DND-41 (cell line): ENCODE data around the gene LCN15.

ENCODE experiments used
- EZH2 ChIP-seq: IDR thresholded peaks from 3 replicates; pipeline ENCODE4 v1.6.1; 2012; ENCODE audit warnings: borderline replicate concordance, low read depth, mild to moderate bottlenecking, moderate library complexity, low read length, inconsistent platforms; ENCODE audit not compliant: severe bottlenecking
- TF ChIP-seq, protein P1 (sequence below): IDR thresholded peaks from 2 replicates; pipeline ENCODE4 v1.5.1; 2012; ENCODE audit warnings: borderline replicate concordance, low read length, moderate library complexity, mild to moderate bottlenecking; ENCODE audit not compliant: poor library complexity, severe bottlenecking; ENCODE audit errors: extremely low read depth

DNA sequence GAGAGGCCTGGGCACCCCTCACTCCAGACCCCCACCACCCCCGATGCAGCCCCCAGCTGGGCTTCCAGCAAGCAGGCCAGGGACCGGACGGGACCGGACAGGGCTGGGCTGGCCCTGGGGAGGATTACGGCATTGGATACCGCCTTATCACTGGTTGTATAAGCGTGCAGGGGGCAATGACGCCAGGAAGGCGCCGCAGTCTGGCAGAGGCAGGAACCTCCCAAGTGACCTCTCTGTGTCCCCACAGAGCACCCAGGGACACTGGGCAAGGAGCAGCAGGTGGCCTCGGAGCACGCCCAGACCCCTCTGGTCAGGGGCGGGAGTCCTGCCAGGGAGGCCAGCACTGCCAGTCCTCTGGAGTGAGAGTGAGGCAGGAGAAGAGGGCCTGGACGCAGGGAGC is 723 bp upstream of the LCN15 start:
- TF ChIP-seq, protein P1, sequence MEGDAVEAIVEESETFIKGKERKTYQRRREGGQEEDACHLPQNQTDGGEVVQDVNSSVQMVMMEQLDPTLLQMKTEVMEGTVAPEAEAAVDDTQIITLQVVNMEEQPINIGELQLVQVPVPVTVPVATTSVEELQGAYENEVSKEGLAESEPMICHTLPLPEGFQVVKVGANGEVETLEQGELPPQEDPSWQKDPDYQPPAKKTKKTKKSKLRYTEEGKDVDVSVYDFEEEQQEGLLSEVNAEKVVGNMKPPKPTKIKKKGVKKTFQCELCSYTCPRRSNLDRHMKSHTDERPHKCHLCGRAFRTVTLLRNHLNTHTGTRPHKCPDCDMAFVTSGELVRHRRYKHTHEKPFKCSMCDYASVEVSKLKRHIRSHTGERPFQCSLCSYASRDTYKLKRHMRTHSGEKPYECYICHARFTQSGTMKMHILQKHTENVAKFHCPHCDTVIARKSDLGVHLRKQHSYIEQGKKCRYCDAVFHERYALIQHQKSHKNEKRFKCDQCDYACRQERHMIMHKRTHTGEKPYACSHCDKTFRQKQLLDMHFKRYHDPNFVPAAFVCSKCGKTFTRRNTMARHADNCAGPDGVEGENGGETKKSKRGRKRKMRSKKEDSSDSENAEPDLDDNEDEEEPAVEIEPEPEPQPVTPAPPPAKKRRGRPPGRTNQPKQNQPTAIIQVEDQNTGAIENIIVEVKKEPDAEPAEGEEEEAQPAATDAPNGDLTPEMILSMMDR = no peak
- no peak for TF ChIP-seq EZH2
